Loucy (cell line): ENCODE measurements around the gene NOX4.
"Not testable (repeated sequence)": the region's sequence is repeated elsewhere in the genome, so short reads cannot be mapped to it uniquely, and the experiment has no call there.

ENCODE experiments used
- H2AFZ ChIP-seq: fragments of 200-600 bp; sonication (generic); 2 replicates; pipeline ENCODE4 v1.6.0; 2016; ENCODE audit warnings: antibody characterized with exemption, mild to moderate bottlenecking, low read length, moderate library complexity
- H3F3A ChIP-seq: fragments of 200-600 bp; 2 replicates; pipeline ENCODE4 v1.6.0; 2016; ENCODE audit warnings: antibody characterized with exemption, low read depth, mild to moderate bottlenecking
- H3K27me3 ChIP-seq: fragments of 200-600 bp; sonication (generic); 2 replicates; pipeline ENCODE4 v1.6.1; 2014; ENCODE audit warnings: low read length, mild to moderate bottlenecking; ENCODE audit not compliant: insufficient read depth, poor library complexity, severe bottlenecking
- H3K36me3 ChIP-seq: fragments of 200-600 bp; sonication (generic); 2 replicates; pipeline ENCODE4 v1.6.1; 2016; ENCODE audit warnings: low read length; ENCODE audit not compliant: insufficient read depth
- H3K4me1 ChIP-seq: fragments of 200-600 bp; sonication (generic); 2 replicates; pipeline ENCODE4 v1.5.1; 2014; ENCODE audit warnings: low read length, mild to moderate bottlenecking; ENCODE audit not compliant: insufficient read depth, poor library complexity, severe bottlenecking
- H3K4me2 ChIP-seq: fragments of 200-600 bp; sonication (generic); 2 replicates; pipeline ENCODE4 v1.6.0; 2014; ENCODE audit warnings: antibody characterized with exemption, low read length, low read depth, mild to moderate bottlenecking; ENCODE audit not compliant: poor library complexity, severe bottlenecking
- H3K4me3 ChIP-seq: fragments of 200-600 bp; sonication (generic); 2 replicates; pipeline ENCODE4 v1.5.1; 2014; ENCODE audit warnings: low read length, mild to moderate bottlenecking, mixed read lengths; ENCODE audit not compliant: poor library complexity, severe bottlenecking
- H3K79me2 ChIP-seq: fragments of 200-600 bp; sonication (generic); 2 replicates; pipeline ENCODE4 v1.6.1; 2014; ENCODE audit warnings: low read length; ENCODE audit not compliant: insufficient read depth
- H3K9ac ChIP-seq: fragments of 200-600 bp; sonication (generic); 2 replicates; pipeline ENCODE4 v1.6.0; 2014; ENCODE audit warnings: mild to moderate bottlenecking, low read depth, low read length, moderate library complexity; ENCODE audit not compliant: poor library complexity, severe bottlenecking
- H3K9me2 ChIP-seq: fragments of 200-600 bp; sonication (generic); replicated peaks from 2 replicates; pipeline ENCODE4 v1.6.1; 2016; ENCODE audit warnings: low read depth, low read length, mixed read lengths
- H3K9me3 ChIP-seq: fragments of 200-600 bp; sonication (generic); 2 replicates; pipeline ENCODE4 v1.6.1; 2014; ENCODE audit warnings: mild to moderate bottlenecking, antibody characterized with exemption, low read length, low read depth; ENCODE audit not compliant: insufficient read depth
- H4K20me1 ChIP-seq: fragments of 200-600 bp; sonication (generic); 2 replicates; pipeline ENCODE4 v1.6.0; 2014; ENCODE audit warnings: antibody characterized with exemption, low read length, mild to moderate bottlenecking; ENCODE audit not compliant: insufficient read depth, poor library complexity, severe bottlenecking
- EZH2phosphoT487 ChIP-seq: fragments of 200-600 bp; IDR thresholded peaks from 2 replicates; pipeline ENCODE4 v1.6.1; 2018; ENCODE audit warnings: antibody characterized with exemption, mild to moderate bottlenecking, moderate library complexity, borderline replicate concordance
- TF ChIP-seq, protein P1 (sequence below): fragments of 200-600 bp; sonication (generic); conservative IDR thresholded peaks from 2 replicates; pipeline ENCODE4 v1.5.1; 2014; ENCODE audit warnings: mild to moderate bottlenecking, antibody characterized with exemption, low read length

NOX4 gene

DNA sequence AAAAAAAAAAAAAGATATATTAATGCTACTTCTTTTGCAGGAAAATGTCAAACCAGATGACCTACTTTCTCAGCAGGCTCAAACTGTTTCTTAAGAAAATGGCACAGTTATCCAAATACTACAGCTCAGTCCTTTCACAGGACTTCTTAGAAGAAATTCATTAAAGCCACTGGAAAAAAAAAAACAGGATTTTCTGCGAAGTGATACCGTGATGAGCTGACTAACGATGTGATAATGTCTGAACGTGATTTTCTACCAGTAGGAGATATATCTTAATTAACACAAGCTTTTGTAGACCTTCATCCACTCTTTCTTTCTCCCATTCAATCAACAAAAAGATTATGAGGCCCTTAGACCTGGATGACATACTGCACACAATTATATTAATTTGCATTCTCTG lies 132.4 kb downstream of the NOX4 start:
- Histone ChIP-seq H3F3A (no peaks in the 10 kb centered on the region), H3K9me2 (no peaks in the 10 kb centered on the region), H4K20me1 (no peaks in the 10 kb centered on the region), H3K9me3 (no peaks in the 10 kb centered on the region), H3K4me2 (no peak overlapping the region), H3K9ac (no peak overlapping the region), H3K36me3 (no peaks in the 10 kb centered on the region), H2AFZ (no peak overlapping the region), H3K4me1 (no peaks in the 10 kb centered on the region), H3K79me2 (no peaks in the 10 kb centered on the region), H3K27me3 (no peaks in the 10 kb centered on the region), H3K4me3 (no peak overlapping the region)
- TF ChIP-seq, protein P1, sequence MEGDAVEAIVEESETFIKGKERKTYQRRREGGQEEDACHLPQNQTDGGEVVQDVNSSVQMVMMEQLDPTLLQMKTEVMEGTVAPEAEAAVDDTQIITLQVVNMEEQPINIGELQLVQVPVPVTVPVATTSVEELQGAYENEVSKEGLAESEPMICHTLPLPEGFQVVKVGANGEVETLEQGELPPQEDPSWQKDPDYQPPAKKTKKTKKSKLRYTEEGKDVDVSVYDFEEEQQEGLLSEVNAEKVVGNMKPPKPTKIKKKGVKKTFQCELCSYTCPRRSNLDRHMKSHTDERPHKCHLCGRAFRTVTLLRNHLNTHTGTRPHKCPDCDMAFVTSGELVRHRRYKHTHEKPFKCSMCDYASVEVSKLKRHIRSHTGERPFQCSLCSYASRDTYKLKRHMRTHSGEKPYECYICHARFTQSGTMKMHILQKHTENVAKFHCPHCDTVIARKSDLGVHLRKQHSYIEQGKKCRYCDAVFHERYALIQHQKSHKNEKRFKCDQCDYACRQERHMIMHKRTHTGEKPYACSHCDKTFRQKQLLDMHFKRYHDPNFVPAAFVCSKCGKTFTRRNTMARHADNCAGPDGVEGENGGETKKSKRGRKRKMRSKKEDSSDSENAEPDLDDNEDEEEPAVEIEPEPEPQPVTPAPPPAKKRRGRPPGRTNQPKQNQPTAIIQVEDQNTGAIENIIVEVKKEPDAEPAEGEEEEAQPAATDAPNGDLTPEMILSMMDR: no peak
- TF ChIP-seq EZH2phosphoT487: no peak

DNA sequence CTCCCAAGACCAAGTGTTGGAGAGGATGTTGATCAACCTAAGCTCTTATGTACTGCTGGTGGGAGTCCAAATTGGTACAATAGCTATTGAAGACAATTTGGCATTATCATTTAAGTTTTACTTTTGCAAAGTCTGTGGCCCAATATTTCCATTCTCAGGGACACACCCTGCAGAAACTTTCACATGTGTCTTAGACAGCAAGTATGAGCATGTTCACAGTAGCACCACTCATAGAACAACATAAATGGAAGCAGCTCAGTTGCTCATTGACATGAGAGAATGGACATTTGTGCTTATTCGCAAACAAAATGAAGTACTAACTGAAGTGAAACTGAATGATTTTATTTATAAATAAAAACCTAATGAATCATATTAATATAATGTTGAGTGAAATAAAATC lies 135.5 kb downstream of the NOX4 start:
- Histone ChIP-seq H3K9me2 (no peaks in the 10 kb centered on the region), H4K20me1 (no peaks in the 10 kb centered on the region), H3K4me3 (no peak overlapping the region), H3K9ac (no peak overlapping the region), H3K4me2 (no peak overlapping the region), H3K9me3 (no peaks in the 10 kb centered on the region), H3K4me1 (no peaks in the 10 kb centered on the region), H2AFZ (no peak overlapping the region), H3K36me3 (no peaks in the 10 kb centered on the region), H3K27me3 (no peaks in the 10 kb centered on the region), H3K79me2 (no peaks in the 10 kb centered on the region), H3F3A (no peaks in the 10 kb centered on the region)
- TF ChIP-seq, protein P1: no peak
- no peak for TF ChIP-seq EZH2phosphoT487

DNA sequence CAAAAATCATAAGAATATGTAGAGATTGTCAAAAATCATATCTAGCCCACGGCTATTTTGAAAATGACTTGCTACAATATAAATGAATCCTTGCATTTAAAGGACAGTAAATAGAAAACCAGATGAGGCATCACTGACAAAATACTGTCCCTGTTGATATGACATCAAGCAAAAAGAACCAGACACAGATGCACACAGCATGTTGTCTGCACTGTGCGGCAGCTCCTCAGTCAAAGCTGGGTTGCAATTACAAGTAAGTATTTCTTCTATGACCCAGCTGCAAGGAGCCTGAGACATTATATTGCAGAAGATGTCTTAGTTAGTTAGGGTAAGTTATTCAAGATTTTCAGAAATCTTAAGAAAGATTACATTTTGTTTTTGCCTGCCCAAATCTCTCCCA lies 136.7 kb downstream of the NOX4 start:
- not testable (repeated sequence) for H3K79me2 ChIP-seq, H3K36me3 ChIP-seq, H3F3A ChIP-seq, H3K4me2 ChIP-seq, H3K9me2 ChIP-seq, H2AFZ ChIP-seq, H3K27me3 ChIP-seq, H3K4me1 ChIP-seq, H3K9ac ChIP-seq, H3K9me3 ChIP-seq, H3K4me3 ChIP-seq, H4K20me1 ChIP-seq

DNA sequence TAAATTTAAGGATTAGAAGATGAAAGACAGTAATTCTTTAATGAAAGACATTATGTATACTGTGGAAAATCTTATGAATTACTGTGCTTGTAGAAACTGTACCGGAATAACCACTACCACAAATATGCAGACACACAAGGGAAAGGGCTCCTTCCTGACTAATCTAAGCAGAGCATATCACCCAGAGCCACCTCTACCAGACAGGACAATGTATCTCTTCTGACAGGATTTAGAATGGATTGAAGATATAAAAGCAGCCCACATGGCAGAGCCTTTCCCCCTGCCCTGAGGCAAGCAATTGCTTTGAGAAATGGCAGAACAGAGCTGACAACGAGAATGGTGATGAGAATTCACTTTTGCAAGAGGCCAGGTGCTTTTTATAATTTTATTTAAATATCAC lies 144.1 kb downstream of the NOX4 start:
- Histone ChIP-seq H3K36me3 (no peaks in the 10 kb centered on the region), H3K27me3 (no peaks in the 10 kb centered on the region), H3K9me2 (no peaks in the 10 kb centered on the region), H2AFZ (no peak overlapping the region), H3K4me3 (no peak overlapping the region), H3K9ac (no peak overlapping the region), H3K4me2 (no peak overlapping the region), H3K4me1 (no peaks in the 10 kb centered on the region), H4K20me1 (no peaks in the 10 kb centered on the region), H3K79me2 (no peaks in the 10 kb centered on the region), H3F3A (no peaks in the 10 kb centered on the region), H3K9me3 (no peaks in the 10 kb centered on the region)
- TF ChIP-seq, protein P1: no peak
- TF ChIP-seq EZH2phosphoT487: no peak
